ENCODE measurements around the gene RBM15.

GRCh38 chr1:110309767-110310166 is 29.4 kb upstream of the RBM15 start:
- TF ChIP-seq SUZ12 (IDR thresholded peaks at IDR 0.05; ENCODE audit: extremely low read depth, insufficient read depth, insufficient read length) (no peak), YY1 (IDR thresholded peaks at IDR 0.05; ENCODE audit: insufficient read depth, insufficient read length) (no peak), ZNF274 (IDR thresholded peaks at IDR 0.05; ENCODE audit: low read depth, low read length) (no peak)
